IPS-20b (cell line): ENCODE results near the gene SLC6A18.

ENCODE experiments used
- H3K27ac ChIP-seq: one replicate; pipeline ENCODE4 v1.5.1; 2013; ENCODE audit warnings: low read length
- H3K27me3 ChIP-seq: 2 replicates; pipeline ENCODE4 v1.6.1; 2013; ENCODE audit warnings: mild to moderate bottlenecking, low read length, inconsistent platforms; ENCODE audit not compliant: insufficient read depth
- H3K36me3 ChIP-seq: 2 replicates; pipeline ENCODE4 v1.6.1; 2013; ENCODE audit warnings: low read depth, mild to moderate bottlenecking, inconsistent platforms, low read length, moderate library complexity; ENCODE audit not compliant: insufficient read depth
- H3K4me1 ChIP-seq: 2 replicates; pipeline ENCODE4 v1.6.1; 2013; ENCODE audit warnings: mild to moderate bottlenecking, control low read depth, inconsistent platforms, low read length, moderate library complexity; ENCODE audit not compliant: insufficient read depth
- H3K4me3 ChIP-seq: 2 replicates; pipeline ENCODE4 v1.5.1; 2013; ENCODE audit warnings: mild to moderate bottlenecking, low read length, inconsistent platforms
- H3K9ac ChIP-seq: 2 replicates; pipeline ENCODE4 v1.6.1; 2013; ENCODE audit warnings: low read depth, mild to moderate bottlenecking, inconsistent platforms, low read length, moderate library complexity
- H3K9me3 ChIP-seq: 2 replicates; pipeline ENCODE4 v1.6.1; 2013; ENCODE audit warnings: mild to moderate bottlenecking, low read depth, low read length, inconsistent platforms; ENCODE audit not compliant: insufficient read depth

The SLC6A18 gene

DNA sequence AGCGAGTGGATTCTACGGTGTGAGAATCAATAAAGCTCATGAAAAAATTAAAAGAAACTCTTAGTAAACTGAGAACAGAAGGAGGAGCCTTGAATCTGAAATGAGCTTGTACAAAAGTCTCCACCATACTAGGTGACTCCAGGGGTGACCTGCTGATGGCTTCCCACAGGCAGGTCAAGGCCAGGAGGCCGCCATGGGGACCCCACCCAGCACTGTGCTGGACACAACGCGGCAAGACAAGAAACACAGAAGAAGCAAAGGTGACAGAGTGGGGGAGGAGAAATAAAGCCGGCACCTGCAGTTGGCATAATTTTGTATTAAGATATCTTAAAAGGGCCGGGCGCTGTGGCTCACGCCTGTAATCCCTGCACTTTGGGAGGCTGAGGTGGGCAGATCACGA is 35.9 kb upstream of the SLC6A18 start:
- no peaks in the 10 kb centered on the region for H3K9me3 ChIP-seq
- no peaks in the 10 kb centered on the region for H3K4me1 ChIP-seq
- no peaks in the 10 kb centered on the region for H3K36me3 ChIP-seq
- H3K4me3 ChIP-seq = no peak overlapping the region
- peaks cover 7% of the 10 kb centered on the region; the same call in 1 of the 2 replicates for H3K27me3 ChIP-seq
- no peak overlapping the region for H3K9ac ChIP-seq
- H3K27ac ChIP-seq = no peak overlapping the region

DNA sequence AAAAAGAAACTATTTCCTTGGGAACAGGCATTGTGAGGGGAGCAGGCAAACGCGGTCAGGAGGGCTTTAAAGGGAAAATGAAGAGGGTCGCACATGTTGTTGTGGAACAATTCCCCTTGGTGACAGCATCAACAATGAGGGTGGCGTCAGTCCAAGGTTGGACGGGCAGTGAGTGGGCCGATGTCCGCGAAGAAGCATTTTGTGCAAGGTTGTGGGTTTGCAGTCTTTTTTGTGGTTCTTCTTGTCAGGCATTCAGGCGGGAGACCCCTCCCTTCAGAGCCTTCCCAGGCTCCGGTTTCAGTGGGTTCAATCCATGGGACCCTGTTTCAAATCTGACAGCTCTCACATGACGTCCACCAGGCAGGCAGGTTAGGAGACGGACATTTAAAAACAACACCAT is 34.9 kb upstream of the SLC6A18 start:
- Histone ChIP-seq H3K9me3 (no peaks in the 10 kb centered on the region), H3K27ac (no peak overlapping the region), H3K36me3 (no peaks in the 10 kb centered on the region), H3K27me3 (peaks cover 7% of the 10 kb centered on the region; the same call in 1 of the 2 replicates), H3K4me3 (no peak overlapping the region), H3K4me1 (no peaks in the 10 kb centered on the region), H3K9ac (no peak overlapping the region)

DNA sequence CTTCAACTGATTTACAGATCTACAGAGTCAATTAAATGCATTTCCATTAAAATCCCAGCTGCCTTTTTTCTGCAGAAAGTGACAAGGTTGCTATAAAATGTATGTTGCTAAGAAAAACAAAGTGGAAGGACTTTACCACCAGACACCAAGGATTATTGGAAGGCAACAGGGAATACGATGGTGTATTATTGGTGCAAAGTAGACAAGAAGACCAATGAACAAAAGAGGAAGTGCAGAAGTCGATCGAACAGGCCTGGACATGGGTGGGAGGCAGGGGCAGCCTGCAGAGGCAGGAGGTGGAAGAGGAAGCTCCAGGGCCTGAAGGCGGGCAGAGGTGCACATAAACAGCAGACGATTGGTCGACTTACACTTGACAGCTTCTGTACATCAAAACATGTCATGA is 34.3 kb upstream of the SLC6A18 start:
- Histone ChIP-seq H3K27me3 (peaks cover 7% of the 10 kb centered on the region; the same call in 1 of the 2 replicates), H3K4me1 (no peaks in the 10 kb centered on the region), H3K27ac (no peak overlapping the region), H3K4me3 (no peak overlapping the region), H3K36me3 (no peaks in the 10 kb centered on the region), H3K9ac (no peak overlapping the region), H3K9me3 (no peaks in the 10 kb centered on the region)

DNA sequence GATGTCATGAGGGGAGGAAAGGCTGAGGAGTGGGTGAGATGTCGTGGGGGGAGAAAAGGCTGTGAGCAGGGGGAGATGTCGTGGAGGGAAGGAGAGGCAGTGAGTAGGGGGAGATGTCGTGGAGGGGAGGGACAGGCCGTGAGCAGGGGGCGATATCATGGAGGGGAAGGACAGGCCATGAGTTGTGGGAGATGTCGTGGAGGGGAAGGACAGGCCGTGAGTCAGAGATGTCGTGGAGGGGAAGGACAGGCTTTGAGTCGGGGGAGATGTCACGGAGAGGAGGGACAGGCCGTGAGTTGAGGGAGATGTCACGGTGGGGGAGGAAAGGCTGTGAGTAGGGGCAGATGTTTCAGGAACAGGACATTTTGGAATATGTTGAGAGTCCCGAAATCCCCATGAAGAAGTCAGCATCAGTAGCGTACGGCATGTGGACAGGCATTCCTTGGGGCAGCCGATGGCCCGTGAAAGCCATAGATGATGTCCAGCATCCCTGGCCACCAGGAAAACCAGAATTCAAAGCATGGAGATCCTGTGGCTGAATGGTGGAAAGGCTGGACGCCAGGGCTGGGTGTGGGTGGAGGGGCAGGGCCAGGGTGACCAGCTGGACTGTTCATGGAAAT is 32.1 kb upstream of the SLC6A18 start:
- Histone ChIP-seq H3K4me1 (no peaks in the 10 kb centered on the region), H3K9ac (no peak overlapping the region), H3K27me3 (peaks cover 8% of the 10 kb centered on the region; the same call in 1 of the 2 replicates), H3K4me3 (no peak overlapping the region), H3K36me3 (no peaks in the 10 kb centered on the region), H3K9me3 (no peaks in the 10 kb centered on the region), H3K27ac (no peak overlapping the region)

DNA sequence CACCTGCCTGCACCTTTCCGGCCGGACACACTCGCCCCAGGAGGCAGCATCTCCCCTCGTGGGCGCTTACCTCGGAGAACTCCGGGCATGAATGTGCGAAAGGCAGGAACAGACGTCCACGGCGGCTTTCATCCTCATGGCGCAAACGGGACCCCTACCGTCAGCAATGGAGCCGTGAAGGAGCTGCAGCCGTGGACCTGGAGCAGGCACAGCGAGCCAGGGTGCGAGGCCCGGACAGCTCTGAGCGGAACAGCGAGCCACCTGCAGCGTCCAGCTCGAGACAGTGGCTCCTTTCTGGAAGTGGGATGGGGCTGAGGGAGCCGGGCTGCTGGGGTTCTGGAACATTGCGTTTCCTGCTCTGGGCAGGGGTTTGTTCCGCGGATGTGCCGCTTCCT is 31.6 kb upstream of the SLC6A18 start:
- H3K4me1 ChIP-seq = no peaks in the 10 kb centered on the region
- H3K36me3 ChIP-seq = no peaks in the 10 kb centered on the region
- no peak overlapping the region for H3K9ac ChIP-seq
- H3K27ac ChIP-seq = no peak overlapping the region
- H3K4me3 ChIP-seq = no peak overlapping the region
- H3K27me3 ChIP-seq = peaks cover 13% of the 10 kb centered on the region; the same call in 1 of the 2 replicates
- H3K9me3 ChIP-seq = no peaks in the 10 kb centered on the region

DNA sequence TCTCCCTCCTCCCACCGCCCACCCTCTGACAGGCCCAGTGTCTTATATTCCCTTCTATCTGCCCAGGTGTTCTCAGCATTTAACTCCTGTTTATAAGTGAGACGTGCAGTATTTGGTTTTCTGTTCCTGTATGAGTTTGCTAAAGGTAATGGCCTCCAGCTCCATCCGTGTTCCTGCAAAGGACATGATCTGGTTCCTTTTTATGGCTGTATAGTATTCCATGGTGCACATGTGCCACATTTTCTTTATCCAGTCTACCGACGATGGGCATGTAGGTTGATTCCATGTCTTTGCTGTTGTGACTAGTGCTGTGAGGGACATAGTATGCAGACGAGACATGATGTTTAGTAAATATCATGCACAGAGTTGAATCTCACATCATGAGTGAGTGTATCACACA is 30.8 kb upstream of the SLC6A18 start:
- Histone ChIP-seq H3K27ac (no peak overlapping the region), H3K4me1 (no peaks in the 10 kb centered on the region), H3K4me3 (no peak overlapping the region), H3K9me3 (no peaks in the 10 kb centered on the region), H3K9ac (no peak overlapping the region), H3K27me3 (peaks cover 17% of the 10 kb centered on the region; the same call in 1 of the 2 replicates), H3K36me3 (no peaks in the 10 kb centered on the region)

DNA sequence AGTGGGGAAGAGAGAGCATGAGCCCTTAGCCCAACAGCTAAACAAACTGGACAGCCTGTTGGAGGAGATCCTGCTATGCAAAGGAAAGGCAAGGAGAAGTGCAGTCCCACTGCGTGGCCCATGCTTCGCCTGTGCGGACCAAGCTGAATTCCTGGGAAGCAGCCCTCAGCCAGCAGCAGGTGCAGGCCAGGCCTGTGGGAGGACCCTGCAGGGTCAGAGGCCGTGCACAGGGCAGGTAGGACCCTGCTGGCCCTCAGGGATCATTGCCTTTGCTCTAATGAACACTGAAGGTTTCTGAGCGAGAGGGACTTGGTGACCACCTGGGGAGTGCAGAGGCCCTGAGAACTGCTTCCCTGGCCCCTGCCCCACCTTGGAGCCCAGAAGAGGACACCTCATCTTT is 29.7 kb upstream of the SLC6A18 start:
- Histone ChIP-seq H3K9ac (no peak overlapping the region), H3K4me3 (no peak overlapping the region), H3K27ac (no peak overlapping the region), H3K9me3 (no peaks in the 10 kb centered on the region), H3K36me3 (no peaks in the 10 kb centered on the region), H3K4me1 (no peaks in the 10 kb centered on the region), H3K27me3 (peaks cover 21% of the 10 kb centered on the region; the same call in 1 of the 2 replicates)

DNA sequence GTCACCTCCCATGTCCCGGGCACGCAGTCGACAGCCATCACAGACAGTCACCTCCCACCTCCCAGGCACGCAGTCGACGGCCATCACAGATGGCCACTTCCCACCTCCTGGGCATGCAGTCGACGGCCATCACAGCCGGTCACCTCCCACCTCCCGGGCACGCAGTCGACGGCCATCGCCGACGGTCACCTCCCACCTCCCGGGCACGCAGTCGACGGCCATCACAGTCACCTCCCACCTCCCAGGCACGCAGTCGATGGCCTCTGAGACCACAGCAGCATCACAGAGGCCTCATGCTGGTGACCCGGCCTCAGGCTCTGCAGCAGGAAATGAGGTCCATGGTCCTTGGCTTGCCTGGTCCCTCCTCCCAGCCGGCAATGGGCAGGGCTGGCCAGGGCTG is 29.3 kb upstream of the SLC6A18 start:
- Histone ChIP-seq H3K9me3 (no peaks in the 10 kb centered on the region), H3K27me3 (peaks cover 21% of the 10 kb centered on the region; the same call in 1 of the 2 replicates), H3K27ac (no peak overlapping the region), H3K4me1 (no peaks in the 10 kb centered on the region), H3K36me3 (no peaks in the 10 kb centered on the region), H3K9ac (no peak overlapping the region), H3K4me3 (no peak overlapping the region)

DNA sequence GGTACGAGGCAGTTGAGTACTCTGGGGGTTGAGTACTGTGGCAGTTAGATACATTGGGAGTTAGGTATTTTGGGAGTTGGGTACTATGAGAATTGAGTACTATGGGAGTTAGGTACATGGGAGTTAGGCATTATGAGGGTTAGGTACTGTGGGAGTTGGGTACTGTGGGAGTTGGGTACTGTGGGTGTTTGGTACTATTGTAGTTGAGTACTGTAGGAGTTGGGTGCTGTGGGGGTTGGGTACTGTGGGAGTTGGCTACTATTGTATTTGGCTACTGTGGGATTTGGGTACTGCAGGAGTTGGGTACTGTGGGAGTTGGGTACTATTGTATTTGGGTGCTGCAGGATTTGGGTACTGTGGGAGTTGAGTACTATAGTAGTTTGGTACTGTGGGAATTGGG is 28.6 kb upstream of the SLC6A18 start:
- Histone ChIP-seq H3K9ac (no peak overlapping the region), H3K9me3 (no peaks in the 10 kb centered on the region), H3K27me3 (peaks cover 21% of the 10 kb centered on the region; the same call in 1 of the 2 replicates), H3K27ac (no peak overlapping the region), H3K4me1 (no peaks in the 10 kb centered on the region), H3K36me3 (no peaks in the 10 kb centered on the region), H3K4me3 (no peak overlapping the region)

DNA sequence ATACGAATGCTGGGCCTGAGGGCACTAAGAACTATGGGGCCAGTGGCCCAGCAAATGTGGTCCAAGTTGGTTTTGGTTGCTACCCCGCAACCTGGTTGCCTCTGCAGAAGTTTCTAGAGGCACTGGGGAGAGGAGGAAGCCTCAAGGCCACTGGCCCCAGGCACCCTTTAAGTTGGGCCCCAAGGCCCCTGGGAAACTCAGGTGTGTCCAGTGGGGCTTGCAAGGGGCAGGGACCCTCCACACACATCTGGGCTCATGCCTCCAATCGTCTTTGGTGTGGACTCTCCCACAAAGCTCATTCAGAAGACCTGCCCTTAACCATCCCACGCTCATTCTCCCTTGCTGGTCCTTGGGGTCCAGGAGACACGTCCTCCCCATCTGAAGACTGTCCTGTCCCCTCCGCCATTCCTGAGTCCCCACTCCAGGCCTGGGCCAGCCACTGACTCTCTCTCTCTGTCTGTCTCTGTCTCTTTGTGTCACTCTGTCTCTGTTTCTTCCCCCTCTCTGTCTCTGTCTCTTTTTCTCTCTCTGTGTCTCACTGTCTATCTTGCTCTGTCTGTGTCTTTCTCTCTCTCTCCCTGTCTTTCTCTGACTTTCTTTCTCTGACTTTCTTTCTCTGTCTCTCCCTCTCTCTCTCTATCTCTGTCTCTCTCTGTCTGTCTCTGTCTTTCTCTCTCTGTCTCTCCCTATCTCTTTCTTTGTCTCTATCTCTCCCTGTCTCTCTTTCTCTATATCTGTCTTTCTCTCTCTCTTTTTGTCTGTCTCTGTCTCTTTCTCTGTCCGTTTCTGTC is 27.1 kb upstream of the SLC6A18 start:
- Histone ChIP-seq H3K4me3 (no peak overlapping the region), H3K36me3 (no peaks in the 10 kb centered on the region), H3K27ac (no peak overlapping the region), H3K9ac (no peak overlapping the region), H3K4me1 (no peaks in the 10 kb centered on the region), H3K9me3 (no peaks in the 10 kb centered on the region), H3K27me3 (peaks cover 16% of the 10 kb centered on the region; the same call in 1 of the 2 replicates)

DNA sequence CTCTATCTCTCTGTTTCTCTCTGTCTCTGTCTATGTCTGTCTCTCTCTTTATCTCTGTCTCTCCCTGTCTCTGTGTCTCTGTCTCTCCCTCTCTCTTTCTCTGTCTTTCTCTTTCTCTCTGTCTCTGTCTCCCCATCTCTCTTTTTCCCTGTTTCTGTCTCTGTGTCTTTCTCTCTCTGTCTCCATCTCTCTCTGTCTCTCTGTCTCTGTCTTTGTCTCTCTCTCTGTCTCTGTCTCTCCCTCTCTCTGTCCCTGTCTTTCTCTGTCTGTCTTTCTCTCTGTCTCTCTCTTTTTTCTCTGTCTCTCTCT is 25.9 kb upstream of the SLC6A18 start:
- Histone ChIP-seq H3K36me3 (no peaks in the 10 kb centered on the region), H3K9ac (no peak overlapping the region), H3K4me1 (no peaks in the 10 kb centered on the region), H3K27me3 (peaks cover 13% of the 10 kb centered on the region; the same call in 1 of the 2 replicates), H3K4me3 (no peak overlapping the region), H3K27ac (no peak overlapping the region), H3K9me3 (no peaks in the 10 kb centered on the region)
